ENCODE results near the gene C1orf232.

C1orf232 gene

GRCh38 chr1:26180010-26180506 is 11.3 kb upstream of the C1orf232 start:
- no peak for DNase-seq (ENCODE audit: low read depth in 1 of 2, low spot score in 1 of 2)

GRCh38 chr1:26177182-26177684 is 8.5 kb upstream of the C1orf232 start, which contains the start of gene CNKSR1:
Gene CNKSR1, plus strand, starts transcription at chr1:26177491. Its CDS starts 57 bp downstream, at chr1:26177548.
- DNase-seq (ENCODE audit: low read depth in 1 of 2, low spot score in 1 of 2) = no peak

GRCh38 chr1:26175346-26175745 is 6.6 kb upstream of the C1orf232 start:
- DNase-seq (ENCODE audit: low read depth in 1 of 2, low spot score in 1 of 2) = no peak

- DNase-seq (ENCODE audit: low read depth in 1 of 2, low spot score in 1 of 2) = no peak
Observed at GRCh38 chr1:26171084-26172072, 2.6 kb upstream of the C1orf232 start, which contains the start of gene ZNF593OS. Gene ZNF593OS, minus strand, starts transcription at chr1:26171832. Its CDS starts 171 bp downstream, at chr1:26171661.

- no peak for DNase-seq (ENCODE audit: low read depth in 1 of 2, low spot score in 1 of 2)
Observed at GRCh38 chr1:26170472-26170821, 1.7 kb upstream of the C1orf232 start.

- peak; percentile 74 to 85 for DNase-seq (ENCODE audit: low read depth in 1 of 2, low spot score in 1 of 2)
Observed at GRCh38 chr1:26169669-26170471, 1.1 kb upstream of the C1orf232 start, which contains the start of gene ZNF593. Gene ZNF593, plus strand, starts transcription at chr1:26169908. Its CDS starts 76 bp downstream, at chr1:26169984.

- no peak for DNase-seq (ENCODE audit: low read depth in 1 of 2, low spot score in 1 of 2)
Observed at GRCh38 chr1:26169198-26169554, 413 bp upstream of the C1orf232 start.

- DNase-seq (ENCODE audit: low read depth in 1 of 2, low spot score in 1 of 2) = no peak
Observed at GRCh38 chr1:26166719-26167281, 2.0 kb downstream of the C1orf232 start.

- DNase-seq (ENCODE audit: low read depth in 1 of 2, low spot score in 1 of 2) = no peak
Observed at GRCh38 chr1:26164861-26165842, 3.6 kb downstream of the C1orf232 start.

- DNase-seq (ENCODE audit: low read depth in 1 of 2, low spot score in 1 of 2) = peak; percentile 25 to 52
Observed at GRCh38 chr1:26164036-26164860, 4.5 kb downstream of the C1orf232 start.

GRCh38 chr1:26163684-26164035 is 5.1 kb downstream of the C1orf232 start:
- no peak for DNase-seq (ENCODE audit: low read depth in 1 of 2, low spot score in 1 of 2)

- no peak for DNase-seq (ENCODE audit: low read depth in 1 of 2, low spot score in 1 of 2)
Observed at GRCh38 chr1:26162220-26162709, 6.5 kb downstream of the C1orf232 start.

GRCh38 chr1:26161415-26162219 is 7.1 kb downstream of the C1orf232 start:
- DNase-seq (ENCODE audit: low read depth in 1 of 2, low spot score in 1 of 2) = peak in 1 of 2 donors; percentile 34

GRCh38 chr1:26160527-26161414 is 8.0 kb downstream of the C1orf232 start:
- no peak for DNase-seq (ENCODE audit: low read depth in 1 of 2, low spot score in 1 of 2)

GRCh38 chr1:26159743-26160039 is 9.1 kb downstream of the C1orf232 start:
- no peak for DNase-seq (ENCODE audit: low read depth in 1 of 2, low spot score in 1 of 2)

- DNase-seq (ENCODE audit: low read depth in 1 of 2, low spot score in 1 of 2) = no peak
Observed at GRCh38 chr1:26158908-26159742, 9.6 kb downstream of the C1orf232 start, which contains the start of gene FAM110D. Gene FAM110D, plus strand, starts transcription at chr1:26159079. Its CDS starts 2,213 bp downstream, at chr1:26161292.

All from stimulated activated CD4-positive, alpha-beta T cell treated with anti-CD3 and anti-CD28 coated beads, Interleukin-15, amount 100 ng/mL, for 1 hour (primary cell).